AG09309 (cell line): ENCODE results near the gene KRTAP3-1.
A peak's percentile ranks its signal among the peaks of the same experiment; 100 is the strongest.

Experiments used
- DNase-seq: peaks from one replicate; pipeline ENCODE4 v3.0.0-alpha.2; 2010; ENCODE audit warnings: low read depth
- H3K4me3 ChIP-seq: 2 replicates; pipeline ENCODE4 v1.5.1; 2011; ENCODE audit warnings: mild to moderate bottlenecking, low read depth, low read length, moderate library complexity; ENCODE audit not compliant: control insufficient read depth
- TF ChIP-seq, protein P1 (sequence below): IDR thresholded peaks from 2 replicates; pipeline ENCODE4 v1.5.1; 2011; ENCODE audit warnings: mild to moderate bottlenecking, low read depth, low read length, inconsistent platforms; ENCODE audit not compliant: insufficient read depth, control insufficient read depth; ENCODE audit errors: missing control alignments

KRTAP3-1 gene

DNA sequence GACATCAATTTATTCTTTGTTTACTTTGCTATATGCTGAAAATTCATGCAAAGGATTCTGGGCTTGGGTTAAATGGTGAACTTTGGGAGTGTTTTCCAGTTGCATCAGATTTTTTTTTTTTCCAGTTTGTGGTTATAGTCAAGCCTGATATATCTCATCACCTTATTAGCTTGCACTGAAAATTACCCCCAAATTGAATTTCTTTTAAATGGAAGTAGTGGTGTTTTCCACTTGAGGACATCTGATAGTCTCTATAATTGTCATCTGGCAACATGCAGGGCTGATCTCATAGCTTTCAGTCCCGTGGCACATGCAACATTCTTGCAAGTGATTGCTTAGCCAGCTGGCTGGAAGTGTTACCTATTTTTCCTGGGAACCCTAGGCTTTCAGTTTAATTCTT, 4.7 kb upstream of the KRTAP3-1 start:
- peak; percentile 46 for DNase-seq
- TF ChIP-seq, protein P1, sequence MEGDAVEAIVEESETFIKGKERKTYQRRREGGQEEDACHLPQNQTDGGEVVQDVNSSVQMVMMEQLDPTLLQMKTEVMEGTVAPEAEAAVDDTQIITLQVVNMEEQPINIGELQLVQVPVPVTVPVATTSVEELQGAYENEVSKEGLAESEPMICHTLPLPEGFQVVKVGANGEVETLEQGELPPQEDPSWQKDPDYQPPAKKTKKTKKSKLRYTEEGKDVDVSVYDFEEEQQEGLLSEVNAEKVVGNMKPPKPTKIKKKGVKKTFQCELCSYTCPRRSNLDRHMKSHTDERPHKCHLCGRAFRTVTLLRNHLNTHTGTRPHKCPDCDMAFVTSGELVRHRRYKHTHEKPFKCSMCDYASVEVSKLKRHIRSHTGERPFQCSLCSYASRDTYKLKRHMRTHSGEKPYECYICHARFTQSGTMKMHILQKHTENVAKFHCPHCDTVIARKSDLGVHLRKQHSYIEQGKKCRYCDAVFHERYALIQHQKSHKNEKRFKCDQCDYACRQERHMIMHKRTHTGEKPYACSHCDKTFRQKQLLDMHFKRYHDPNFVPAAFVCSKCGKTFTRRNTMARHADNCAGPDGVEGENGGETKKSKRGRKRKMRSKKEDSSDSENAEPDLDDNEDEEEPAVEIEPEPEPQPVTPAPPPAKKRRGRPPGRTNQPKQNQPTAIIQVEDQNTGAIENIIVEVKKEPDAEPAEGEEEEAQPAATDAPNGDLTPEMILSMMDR: no peak
- no peak overlapping the region for H3K4me3 ChIP-seq

DNA sequence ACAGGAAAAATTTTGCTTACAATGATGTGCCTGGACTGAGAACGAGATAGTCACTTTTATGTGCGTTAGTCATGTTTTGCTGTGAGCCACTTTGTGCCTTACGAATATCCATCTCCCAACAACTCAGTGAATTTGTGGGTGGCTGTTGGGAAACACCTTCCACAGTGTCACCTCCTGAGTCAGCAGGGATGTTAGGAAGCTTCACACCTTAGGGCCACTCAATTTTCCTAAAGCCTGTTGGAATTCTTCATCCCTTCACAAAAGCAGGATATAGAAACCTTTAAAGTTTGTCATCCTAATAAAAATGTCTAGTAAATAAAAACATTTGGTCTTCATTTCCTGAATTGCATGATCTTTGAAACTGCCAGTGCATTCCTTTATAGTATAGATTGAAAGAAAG, 4.3 kb upstream of the KRTAP3-1 start:
- no peak overlapping the region for H3K4me3 ChIP-seq
- DNase-seq: peak; percentile 55
- TF ChIP-seq, protein P1: no peak

- no peak overlapping the region for H3K4me3 ChIP-seq
- TF ChIP-seq, protein P1: no peak
- no peak for DNase-seq
Observed at GRCh38 chr17:41012326-41013120, 3.6 kb upstream of the KRTAP3-1 start.

DNA sequence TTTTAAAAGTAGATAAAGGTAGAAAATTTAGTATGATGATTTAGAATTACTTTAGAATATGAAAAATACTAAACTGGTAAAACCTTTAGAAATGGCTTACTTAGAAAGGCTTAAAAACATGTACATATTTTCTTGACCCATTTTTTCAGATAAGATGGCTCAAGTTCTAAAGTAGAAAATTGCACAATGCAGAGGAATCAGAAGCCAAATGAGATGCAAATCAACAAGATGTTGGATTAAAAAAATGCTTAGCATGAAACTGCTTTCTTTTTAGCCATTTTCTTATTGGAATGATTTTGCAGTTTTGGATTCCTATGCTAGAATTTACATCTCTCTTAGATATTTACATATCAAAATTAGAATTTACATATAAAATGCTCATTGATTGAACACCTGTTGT, 1.5 kb upstream of the KRTAP3-1 start:
- no peak overlapping the region for H3K4me3 ChIP-seq
- TF ChIP-seq, protein P1: no peak
- DNase-seq: no peak

- TF ChIP-seq, protein P1: no peak
- H3K4me3 ChIP-seq: no peak overlapping the region
- no peak for DNase-seq
Observed at GRCh38 chr17:41009936-41010335, 1.0 kb upstream of the KRTAP3-1 start.

DNA sequence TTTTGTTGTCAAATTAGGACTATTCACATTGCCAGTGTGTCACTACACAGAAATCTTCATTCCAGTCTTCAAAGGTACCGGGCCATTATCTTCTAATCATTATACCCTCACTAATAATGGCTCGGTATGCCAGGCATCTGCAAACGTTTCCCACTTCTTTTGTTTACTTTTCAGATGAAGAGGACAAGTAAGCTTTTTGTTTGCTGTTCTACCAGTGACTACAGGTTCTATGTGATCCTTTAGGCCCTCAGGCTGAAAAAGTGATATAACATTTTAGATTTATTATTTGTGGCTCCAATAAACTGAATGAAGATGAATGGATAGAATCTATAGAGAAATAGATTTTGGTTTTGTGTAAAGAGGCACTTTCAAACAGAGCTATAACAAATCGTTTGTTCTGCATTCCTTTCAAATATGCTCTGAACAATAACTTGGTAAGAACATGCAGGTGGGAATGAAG, 403 bp upstream of the KRTAP3-1 start:
- no peak overlapping the region for H3K4me3 ChIP-seq
- DNase-seq: no peak
- TF ChIP-seq, protein P1: no peak
